ENCODE data around the gene CDCA3.
"Not testable (repeated sequence)": the region's sequence is repeated elsewhere in the genome, so short reads cannot be mapped to it uniquely, and the experiment has no call there.

CDCA3 gene

GRCh38 chr12:6872073-6873048 is 21.3 kb upstream of the CDCA3 start:
- DNase-seq, result peak; percentile 21

- DNase-seq, result no peak
Measured at GRCh38 chr12:6871052-6871957, 20.2 kb upstream of the CDCA3 start.

GRCh38 chr12:6870304-6870703 is 19.2 kb upstream of the CDCA3 start:
- DNase-seq, result not testable (repeated sequence)

DNA sequence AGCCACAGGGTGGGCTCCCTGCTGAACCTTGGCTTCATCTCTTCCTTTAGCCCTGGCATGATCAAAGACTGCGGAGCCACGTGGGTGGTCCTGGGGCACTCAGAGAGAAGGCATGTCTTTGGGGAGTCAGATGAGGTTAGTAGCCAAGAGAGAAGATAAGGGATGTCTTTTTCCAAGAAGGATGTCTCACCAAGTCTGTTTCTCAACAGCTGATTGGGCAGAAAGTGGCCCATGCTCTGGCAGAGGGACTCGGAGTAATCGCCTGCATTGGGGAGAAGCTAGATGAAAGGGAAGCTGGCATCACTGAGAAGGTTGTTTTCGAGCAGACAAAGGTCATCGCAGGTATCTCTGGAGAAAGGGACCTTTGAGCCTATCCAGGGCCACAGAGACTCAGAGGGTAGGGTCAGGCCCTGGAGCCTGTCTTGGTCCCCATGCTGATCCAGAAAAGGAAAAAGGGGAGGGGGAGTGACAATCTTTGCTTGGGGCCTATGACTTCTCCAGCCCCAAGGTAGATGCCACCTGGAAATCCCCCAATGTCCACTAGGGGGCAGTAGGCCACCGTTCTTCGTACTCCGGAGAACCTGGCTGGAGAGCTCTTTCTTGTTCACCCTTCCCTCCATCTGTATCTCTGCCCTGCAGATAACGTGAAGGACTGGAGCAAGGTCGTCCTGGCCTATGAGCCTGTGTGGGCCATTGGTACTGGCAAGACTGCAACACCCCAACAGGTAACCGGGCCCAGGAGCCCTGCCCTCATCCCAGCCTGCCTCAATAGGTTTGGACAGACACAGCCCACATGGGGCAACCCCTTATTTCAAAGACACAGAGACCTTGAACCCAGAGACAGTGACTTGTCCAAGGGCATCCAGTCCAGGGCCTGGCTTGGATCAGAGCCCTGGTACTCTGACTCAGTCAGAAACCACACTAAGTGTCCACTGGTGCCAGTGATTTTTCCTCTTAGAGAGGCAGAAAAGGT is 18.2 kb upstream of the CDCA3 start:
- DNase-seq, result peak; percentile 32

DNA sequence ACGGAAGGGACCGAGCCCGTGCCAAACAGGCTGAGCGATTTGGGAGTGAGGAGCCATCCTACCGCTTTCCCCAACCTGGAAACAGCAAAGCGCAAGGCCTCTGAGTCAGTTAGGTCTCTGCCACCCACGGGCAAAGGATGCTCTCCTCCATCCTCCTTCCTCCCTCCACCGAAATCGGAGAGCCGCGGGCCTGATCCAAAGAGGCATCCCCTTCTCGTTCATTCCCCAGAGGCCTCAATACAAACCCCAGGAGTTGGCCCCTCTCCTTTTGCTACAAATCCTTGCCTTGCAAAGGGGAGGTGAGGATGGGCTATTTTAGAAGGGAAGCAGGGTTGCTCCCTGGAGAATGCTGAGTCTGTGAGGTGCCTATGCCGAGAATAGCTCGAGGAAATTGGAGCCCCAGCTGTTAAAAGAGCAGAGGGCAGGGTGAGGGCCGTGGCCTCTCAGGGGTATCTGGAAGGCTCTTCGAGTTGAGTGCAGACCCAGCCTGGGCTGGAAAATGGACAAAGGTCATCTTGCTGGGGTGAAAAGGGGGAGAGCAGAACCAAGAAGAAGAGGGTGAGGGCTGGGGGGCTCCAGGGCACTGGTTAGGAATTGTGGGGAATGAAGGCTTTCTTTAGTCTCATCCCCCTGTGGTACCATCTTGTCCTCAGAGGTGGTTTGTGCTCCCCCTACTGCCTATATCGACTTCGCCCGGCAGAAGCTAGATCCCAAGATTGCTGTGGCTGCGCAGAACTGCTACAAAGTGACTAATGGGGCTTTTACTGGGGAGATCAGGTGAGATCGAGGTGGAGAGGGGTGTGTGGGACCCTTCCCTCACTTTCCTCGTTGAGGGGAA is 17.3 kb upstream of the CDCA3 start:
- no peak for DNase-seq

GRCh38 chr12:6867413-6868210 is 16.5 kb upstream of the CDCA3 start, which contains the start of gene TPI1:
TPI1 (plus strand) TSS chr12:6867531; CDS start chr12:6867567, 36 bp downstream.
- peak; percentile 25 for DNase-seq

- no peak for DNase-seq
Measured at GRCh38 chr12:6866920-6867412, 15.9 kb upstream of the CDCA3 start.

DNA sequence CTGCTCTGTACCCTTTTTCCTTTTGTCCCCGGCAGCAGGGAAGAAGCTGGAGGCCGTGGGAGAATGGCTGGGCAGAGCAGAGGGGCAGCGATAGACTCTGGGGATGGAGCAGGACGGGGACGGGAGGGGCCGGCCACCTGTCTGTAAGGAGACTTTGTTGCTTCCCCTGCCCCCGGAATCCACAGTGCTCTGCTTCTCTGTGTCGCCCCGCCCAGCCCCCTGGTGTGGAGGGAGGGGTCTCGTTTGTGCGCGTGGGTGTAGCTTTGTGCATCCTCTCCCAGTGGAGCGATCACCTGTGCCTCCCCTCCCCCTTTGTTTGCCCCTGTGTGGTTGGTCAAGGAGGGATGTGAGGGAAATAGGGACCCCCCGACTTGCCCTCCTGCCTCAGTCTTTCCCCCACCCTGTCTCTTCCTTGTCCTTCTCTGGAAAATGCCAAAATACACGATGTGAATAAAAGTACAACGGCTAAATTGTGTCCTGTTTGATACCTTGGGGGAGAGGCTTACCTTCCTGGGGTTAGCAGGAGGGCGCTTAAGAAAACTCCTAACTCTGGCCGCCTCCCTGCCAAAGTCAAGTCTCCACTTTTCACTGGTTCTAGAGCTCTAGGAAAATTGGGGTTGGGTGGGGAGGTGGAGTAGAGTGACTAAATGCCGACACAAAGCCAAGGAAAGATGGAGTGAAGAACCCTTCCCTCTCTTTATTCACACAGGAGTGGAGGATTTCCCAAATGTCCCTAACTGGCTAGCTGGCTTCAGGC is 15.3 kb upstream of the CDCA3 start:
- DNase-seq, result no peak

DNA sequence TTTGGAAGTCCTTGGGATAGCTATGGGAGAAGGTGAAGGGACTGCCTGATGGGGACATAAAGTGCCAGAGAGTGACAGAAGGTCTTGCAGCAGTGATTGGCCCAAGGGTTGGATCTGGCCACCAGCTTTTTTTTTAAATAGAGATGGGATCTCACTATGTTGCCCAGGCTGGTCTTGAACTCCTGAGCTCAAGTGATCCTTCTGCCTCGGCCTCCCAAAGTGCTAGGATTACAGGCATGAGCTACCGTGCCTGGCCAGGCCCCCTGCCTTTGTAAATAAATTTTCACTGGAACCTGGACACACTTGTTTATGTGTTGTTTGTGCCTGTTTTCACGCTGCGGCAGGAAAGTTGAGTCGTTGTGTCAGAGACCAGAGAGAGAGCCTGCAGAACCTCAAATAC is 14.2 kb upstream of the CDCA3 start:
- DNase-seq, result not testable (repeated sequence)

DNA sequence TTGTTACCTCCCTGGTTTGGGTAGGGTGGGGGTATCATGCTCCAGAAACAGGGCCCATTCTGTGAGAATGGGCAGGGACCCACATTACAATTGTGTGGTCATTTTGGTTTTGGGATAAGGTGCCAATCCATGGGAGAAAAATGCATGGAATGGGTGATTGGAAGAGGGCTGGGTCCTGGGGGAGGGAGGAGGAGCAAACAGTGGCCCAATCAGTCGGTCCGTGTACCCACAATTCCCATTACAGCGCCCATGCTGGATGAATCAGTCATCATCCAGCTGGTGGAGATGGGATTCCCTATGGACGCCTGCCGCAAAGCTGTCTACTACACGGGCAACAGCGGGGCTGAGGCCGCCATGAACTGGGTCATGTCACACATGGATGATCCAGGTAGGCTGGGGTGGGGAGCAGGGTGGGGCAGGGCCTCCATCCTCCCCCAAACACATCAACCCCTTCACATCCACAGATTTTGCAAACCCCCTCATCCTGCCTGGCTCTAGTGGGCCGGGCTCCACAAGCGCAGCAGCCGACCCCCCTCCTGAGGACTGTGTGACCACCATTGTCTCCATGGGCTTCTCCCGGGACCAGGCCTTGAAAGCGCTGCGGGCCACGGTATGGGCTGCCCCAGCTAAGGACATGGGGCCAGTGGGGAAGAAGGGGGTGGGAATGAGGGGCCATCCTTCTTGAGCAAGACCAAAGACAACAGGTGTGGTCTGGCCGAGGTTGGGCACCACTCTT is 12.7 kb upstream of the CDCA3 start:
- DNase-seq, result no peak

- no peak for DNase-seq
Measured at GRCh38 chr12:6863033-6863432, 11.9 kb upstream of the CDCA3 start.

- DNase-seq, result no peak
Measured at GRCh38 chr12:6861391-6861790, 10.3 kb upstream of the CDCA3 start.

- DNase-seq, result no peak
Measured at GRCh38 chr12:6860942-6861341, 9.9 kb upstream of the CDCA3 start.

GRCh38 chr12:6860116-6860515 is 9.0 kb upstream of the CDCA3 start:
- DNase-seq, result no peak

- DNase-seq, result no peak
Measured at GRCh38 chr12:6858799-6859198, 7.7 kb upstream of the CDCA3 start.

GRCh38 chr12:6855322-6855721 is 4.2 kb upstream of the CDCA3 start:
- DNase-seq, result no peak

DNA sequence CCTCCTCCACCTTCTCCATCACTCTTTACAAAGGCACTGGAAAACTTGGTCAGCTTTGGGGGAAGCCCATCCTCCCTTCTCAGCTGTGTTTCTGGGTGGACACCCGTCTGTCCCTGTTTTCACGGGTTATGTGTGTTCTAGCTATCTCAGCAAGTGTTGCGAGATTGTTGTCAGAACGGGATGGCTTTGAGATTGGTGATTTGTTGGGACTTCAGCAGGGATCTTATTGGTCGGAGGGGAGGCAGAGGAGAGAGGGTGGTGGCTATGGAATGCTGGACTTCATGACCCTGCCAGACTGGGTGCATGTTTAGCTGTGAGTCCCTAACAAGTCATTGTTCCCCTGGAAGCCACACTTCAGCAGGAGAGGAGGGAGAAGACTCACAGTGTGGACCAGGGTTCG is 3.0 kb upstream of the CDCA3 start:
- no peak for DNase-seq

GRCh38 chr12:6853626-6854025 is 2.5 kb upstream of the CDCA3 start:
- DNase-seq, result no peak

All from NCI-H748 treated with DMSO at 0.1 percent for 48 hours (cell line).